GM19025 (cell line): Measurements from ENCODE around the gene POU5F2.

Source experiments
- ATAC-seq: cut with Tn5 transposase; IDR thresholded peaks from one replicate; pipeline ENCODE4 v1.9.1; 2021; ENCODE audit warnings: mild to moderate bottlenecking, low read depth, moderate library complexity; ENCODE audit not compliant: unreplicated experiment

POU5F2 gene

GRCh38 chr5:93717162-93717561 lies 24.2 kb downstream of the POU5F2 start:
- ATAC-seq, result no peak

GRCh38 chr5:93716453-93716852 lies 24.9 kb downstream of the POU5F2 start:
- ATAC-seq, result no peak

- ATAC-seq, result no peak
Observed at GRCh38 chr5:93715761-93716160, 25.6 kb downstream of the POU5F2 start.

- no peak for ATAC-seq
Observed at GRCh38 chr5:93715327-93715726, 26.1 kb downstream of the POU5F2 start.

- no peak for ATAC-seq
Observed at GRCh38 chr5:93708442-93708841, 33.0 kb downstream of the POU5F2 start.

- no peak for ATAC-seq
Observed at GRCh38 chr5:93705896-93706295, 35.5 kb downstream of the POU5F2 start.

- ATAC-seq, result no peak
Observed at GRCh38 chr5:93704996-93705395, 36.4 kb downstream of the POU5F2 start.

GRCh38 chr5:93691997-93692396 lies 49.4 kb downstream of the POU5F2 start:
- no peak for ATAC-seq
